Activated naive CD4-positive, alpha-beta T cell treated with anti-CD3 and anti-CD28 coated beads, Interleukin-2, amount 50 U/mL, for 24 hours (primary cell): ENCODE data around the gene CD300LF.

ENCODE experiments used
- H3K27ac Mint-ChIP-seq: one replicate; pipeline ENCODE4 v1.8.0; 2021; ENCODE audit warnings: mild to moderate bottlenecking, mixed read lengths
- H3K27me3 Mint-ChIP-seq: one replicate; pipeline ENCODE4 v1.8.0; 2021; ENCODE audit warnings: mixed read lengths
- H3K36me3 Mint-ChIP-seq: one replicate; pipeline ENCODE4 v1.8.0; 2021; ENCODE audit warnings: mixed read lengths
- H3K4me1 Mint-ChIP-seq: one replicate; pipeline ENCODE4 v1.8.0; 2021; ENCODE audit warnings: mixed read lengths
- H3K4me3 Mint-ChIP-seq: one replicate; pipeline ENCODE4 v1.8.0; 2021; ENCODE audit warnings: mild to moderate bottlenecking, mixed read lengths
- H3K9me3 Mint-ChIP-seq: one replicate; pipeline ENCODE4 v1.8.0; 2021; ENCODE audit warnings: mixed read lengths

CD300LF gene

DNA sequence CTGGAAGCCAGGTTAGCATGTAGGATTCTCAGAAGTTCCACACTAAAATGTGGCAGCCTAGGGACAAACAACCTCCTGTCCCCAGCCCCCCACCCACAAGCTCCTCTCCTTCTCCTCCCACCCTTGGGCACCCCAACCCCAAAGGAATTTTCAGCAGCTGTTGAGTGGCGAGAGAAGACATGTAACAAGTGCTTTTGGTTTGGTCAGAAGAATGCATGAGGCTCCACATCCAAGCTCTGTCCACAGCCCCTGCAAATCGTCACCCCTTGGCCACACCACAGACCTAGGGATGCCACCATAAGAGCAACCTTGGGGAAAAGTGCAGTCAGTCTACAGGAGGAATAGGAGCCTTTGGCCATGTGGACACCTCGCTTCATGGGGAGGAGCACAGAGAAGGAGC lies 12.4 kb upstream of the CD300LF start:
- Mint-ChIP-seq H3K36me3 (no peaks in the 10 kb centered on the region), H3K9me3 (no peaks in the 10 kb centered on the region), H3K4me1 (no peaks in the 10 kb centered on the region), H3K27me3 (no peaks in the 10 kb centered on the region), H3K4me3 (no peak overlapping the region), H3K27ac (no peak overlapping the region)

DNA sequence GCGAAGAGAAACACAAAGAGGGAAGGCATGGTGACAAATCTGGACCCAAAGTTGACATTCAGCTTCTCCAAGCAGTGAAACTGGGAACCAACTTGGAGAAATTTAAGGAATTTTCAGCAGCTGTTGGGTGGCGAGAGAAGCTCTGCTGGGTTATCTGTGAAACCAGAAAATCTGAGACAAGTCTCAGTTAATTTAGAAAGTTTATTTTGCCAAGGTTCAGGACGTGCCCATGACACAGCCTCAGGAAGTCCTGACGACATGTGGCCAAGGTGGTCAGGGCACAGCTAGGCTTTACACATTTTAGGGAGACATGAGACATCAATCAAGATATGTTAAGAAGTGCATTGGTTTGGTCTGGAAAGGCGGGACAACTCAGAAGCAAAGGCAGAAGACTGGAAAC lies 11.2 kb upstream of the CD300LF start:
- no peak overlapping the region for H3K4me3 Mint-ChIP-seq

DNA sequence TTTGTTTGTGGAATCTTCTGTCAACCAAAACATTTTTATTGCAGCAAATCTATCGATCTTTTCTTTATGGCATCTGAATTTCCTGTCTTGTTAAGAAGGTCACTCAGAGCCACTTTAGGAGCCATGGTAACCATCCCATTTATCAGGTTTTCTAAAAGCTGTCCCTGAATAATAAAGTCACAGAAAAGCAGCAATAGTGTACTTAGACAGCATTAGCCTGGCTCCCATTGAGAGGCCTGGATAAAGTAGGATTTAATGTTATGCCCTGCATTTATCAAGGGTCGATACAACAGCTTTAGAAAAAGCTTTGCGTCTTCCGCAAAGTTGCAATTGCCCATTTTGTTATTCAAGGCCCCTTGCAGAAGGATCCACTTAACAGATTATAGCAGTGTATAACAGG lies 10.1 kb upstream of the CD300LF start:
- Mint-ChIP-seq H3K9me3 (no peaks in the 10 kb centered on the region), H3K36me3 (no peaks in the 10 kb centered on the region), H3K27me3 (no peaks in the 10 kb centered on the region), H3K27ac (no peak overlapping the region), H3K4me3 (no peak overlapping the region), H3K4me1 (no peaks in the 10 kb centered on the region)

More for the DNA sequence above, 11.2 kb upstream of the CD300LF start:
- Mint-ChIP-seq H3K27ac (no peak overlapping the region), H3K27me3 (no peaks in the 10 kb centered on the region), H3K9me3 (no peaks in the 10 kb centered on the region), H3K4me1 (no peaks in the 10 kb centered on the region), H3K36me3 (no peaks in the 10 kb centered on the region)

DNA sequence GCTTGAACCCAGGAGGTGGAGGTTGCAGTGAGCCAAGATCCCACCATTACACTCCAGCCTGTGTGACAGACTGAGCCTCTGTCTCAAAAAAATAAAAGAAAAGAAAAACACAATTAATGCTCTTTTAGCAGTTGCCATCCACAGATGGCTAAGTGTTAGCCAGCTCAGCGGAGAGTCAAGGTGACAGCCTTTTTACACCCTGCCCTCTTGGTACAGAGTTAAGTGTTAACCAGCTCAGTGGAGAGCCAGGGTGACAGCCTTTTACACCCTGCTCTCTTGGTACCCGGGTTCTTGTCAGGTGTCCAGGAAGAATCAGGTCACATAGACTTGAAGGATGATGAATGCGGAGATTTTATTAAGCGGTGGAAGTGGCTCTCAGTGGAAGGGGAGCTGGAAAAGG lies 7.8 kb upstream of the CD300LF start:
- no peak overlapping the region for H3K4me3 Mint-ChIP-seq
- H3K27ac Mint-ChIP-seq, result no peak overlapping the region
- no peaks in the 10 kb centered on the region for H3K27me3 Mint-ChIP-seq
- H3K4me1 Mint-ChIP-seq, result no peaks in the 10 kb centered on the region
- no peaks in the 10 kb centered on the region for H3K9me3 Mint-ChIP-seq
- no peaks in the 10 kb centered on the region for H3K36me3 Mint-ChIP-seq

DNA sequence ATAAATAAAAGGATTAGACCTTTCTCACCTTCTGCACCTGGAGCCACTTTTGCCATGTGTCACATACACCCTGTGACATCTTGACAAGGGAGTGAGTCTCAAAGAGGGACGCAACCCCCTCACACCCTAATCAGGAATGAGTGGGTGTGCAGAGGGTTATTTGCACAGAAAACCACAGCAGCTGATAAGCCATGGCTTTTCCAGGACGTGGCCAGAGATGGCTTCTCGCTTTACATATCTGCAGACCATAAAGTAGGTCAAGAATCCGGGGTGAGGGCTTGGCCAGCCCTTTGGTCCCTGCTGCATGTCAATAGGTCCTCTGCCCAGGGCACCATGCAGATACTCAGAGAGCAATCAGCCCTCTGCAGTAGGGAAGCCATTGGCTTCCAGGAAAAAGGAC lies 2.4 kb upstream of the CD300LF start:
- Mint-ChIP-seq H3K27me3 (no peaks in the 10 kb centered on the region), H3K4me1 (peaks cover 6% of the 10 kb centered on the region), H3K9me3 (no peaks in the 10 kb centered on the region)

DNA sequence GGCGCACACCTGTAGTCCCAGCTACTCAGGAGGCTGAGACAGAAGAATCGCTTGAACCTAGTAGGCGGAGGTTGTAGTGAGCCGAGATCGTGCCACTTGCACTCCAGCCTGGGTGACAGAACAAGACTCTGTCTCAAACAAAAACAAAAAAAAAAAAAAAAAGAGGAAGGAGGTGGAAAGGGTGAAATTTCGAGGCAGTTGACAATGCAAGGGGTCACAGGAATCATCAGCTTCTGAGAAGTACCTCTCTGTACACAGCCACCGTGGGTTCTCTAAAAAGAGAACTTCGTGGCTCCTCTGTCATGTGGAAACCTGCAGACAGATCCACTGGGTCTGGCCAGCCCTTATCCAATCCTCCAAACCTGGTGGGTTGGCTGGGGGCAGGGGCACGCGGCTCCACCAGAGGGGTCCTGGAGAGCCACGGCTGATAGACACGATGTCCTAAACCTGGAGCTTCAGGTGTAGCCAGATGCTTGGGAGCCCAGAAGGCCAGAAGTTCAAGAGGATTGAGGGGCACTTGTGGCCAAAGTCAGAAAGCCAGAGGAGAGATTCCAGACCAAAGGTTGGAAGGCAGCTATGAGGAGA lies 540 bp upstream of the CD300LF start:
- H3K36me3 Mint-ChIP-seq, result peaks cover 2% of the 10 kb centered on the region
- H3K4me1 Mint-ChIP-seq, result peaks cover 6% of the 10 kb centered on the region
- H3K27ac Mint-ChIP-seq, result no peak overlapping the region
- H3K9me3 Mint-ChIP-seq, result no peaks in the 10 kb centered on the region
- no peak overlapping the region for H3K4me3 Mint-ChIP-seq
- no peaks in the 10 kb centered on the region for H3K27me3 Mint-ChIP-seq

More for the DNA sequence above, 2.4 kb upstream of the CD300LF start:
- Mint-ChIP-seq H3K4me3 (no peak overlapping the region), H3K27ac (no peak overlapping the region), H3K36me3 (peaks cover 2% of the 10 kb centered on the region)

DNA sequence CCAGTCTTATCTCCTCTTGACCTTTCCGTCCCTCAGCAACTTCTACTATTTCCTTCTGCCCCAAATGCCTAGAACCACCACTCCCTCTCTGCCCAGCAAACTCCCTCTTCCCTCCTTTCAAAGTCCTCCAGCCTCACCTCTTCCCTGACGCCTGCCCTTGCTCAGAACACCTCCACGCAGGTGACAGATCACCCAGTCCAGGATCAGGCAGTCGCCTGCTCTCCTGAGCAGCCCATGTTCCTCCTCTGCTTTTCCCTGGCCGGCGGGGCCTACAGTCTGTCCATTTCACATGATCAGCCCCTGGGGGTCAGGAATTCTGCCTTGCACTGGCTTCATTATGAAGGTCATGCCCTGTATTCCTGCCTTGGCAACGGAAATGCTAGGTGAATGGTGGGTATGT lies 422 bp downstream of the CD300LF start:
- Mint-ChIP-seq H3K4me3 (no peak overlapping the region), H3K36me3 (peaks cover 2% of the 10 kb centered on the region), H3K27me3 (no peaks in the 10 kb centered on the region), H3K4me1 (peaks cover 6% of the 10 kb centered on the region), H3K27ac (peak overlapping the region; percentile 24), H3K9me3 (no peaks in the 10 kb centered on the region)

- H3K9me3 Mint-ChIP-seq, result no peaks in the 10 kb centered on the region
- no peak overlapping the region for H3K27ac Mint-ChIP-seq
Observed at GRCh38 chr17:74711058-74711824, 1.5 kb downstream of the CD300LF start.

DNA sequence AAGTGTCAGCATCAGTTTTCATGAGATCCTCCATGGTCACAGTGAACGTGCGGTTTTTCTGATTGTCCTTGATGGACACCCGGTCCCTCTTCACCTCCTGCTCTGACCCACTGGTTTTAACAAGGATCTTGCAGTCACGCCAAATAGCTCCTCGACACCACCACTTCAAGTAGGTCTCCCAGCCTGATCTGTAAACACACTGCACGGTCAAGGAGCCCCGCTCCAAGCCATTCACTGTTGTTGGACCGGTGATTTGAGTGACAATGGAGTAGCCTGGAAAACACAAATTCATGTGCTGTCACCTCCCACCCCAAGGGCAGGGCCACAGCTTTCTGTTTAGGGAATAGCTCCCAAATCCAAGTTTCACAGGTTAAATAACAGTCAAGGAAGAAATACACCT lies 8.2 kb downstream of the CD300LF start:
- no peaks in the 10 kb centered on the region for H3K9me3 Mint-ChIP-seq
- H3K27me3 Mint-ChIP-seq, result no peaks in the 10 kb centered on the region
- H3K36me3 Mint-ChIP-seq, result no peaks in the 10 kb centered on the region
- H3K4me1 Mint-ChIP-seq, result no peaks in the 10 kb centered on the region
- H3K4me3 Mint-ChIP-seq, result no peak overlapping the region
- no peak overlapping the region for H3K27ac Mint-ChIP-seq

More at GRCh38 chr17:74711058-74711824, 1.5 kb downstream of the CD300LF start:
- Mint-ChIP-seq H3K27me3 (no peaks in the 10 kb centered on the region), H3K4me1 (peaks cover 6% of the 10 kb centered on the region), H3K36me3 (peaks cover 2% of the 10 kb centered on the region), H3K4me3 (no peak overlapping the region)

- H3K4me3 Mint-ChIP-seq, result no peak overlapping the region
- no peaks in the 10 kb centered on the region for H3K36me3 Mint-ChIP-seq
- H3K27ac Mint-ChIP-seq, result no peak overlapping the region
Observed at GRCh38 chr17:74703311-74703710, 9.4 kb downstream of the CD300LF start.

GRCh38 chr17:74702116-74702871 lies 10.4 kb downstream of the CD300LF start:
- Mint-ChIP-seq H3K4me3 (no peak overlapping the region), H3K4me1 (no peaks in the 10 kb centered on the region), H3K27ac (peak overlapping the region; percentile 14), H3K36me3 (no peaks in the 10 kb centered on the region), H3K9me3 (no peaks in the 10 kb centered on the region), H3K27me3 (no peaks in the 10 kb centered on the region)

More at GRCh38 chr17:74703311-74703710, 9.4 kb downstream of the CD300LF start:
- Mint-ChIP-seq H3K9me3 (no peaks in the 10 kb centered on the region), H3K4me1 (no peaks in the 10 kb centered on the region), H3K27me3 (no peaks in the 10 kb centered on the region)

GRCh38 chr17:74699236-74699635 lies 13.5 kb downstream of the CD300LF start:
- Mint-ChIP-seq H3K36me3 (no peaks in the 10 kb centered on the region), H3K27ac (no peak overlapping the region), H3K9me3 (no peaks in the 10 kb centered on the region), H3K4me1 (no peaks in the 10 kb centered on the region), H3K4me3 (no peak overlapping the region), H3K27me3 (no peaks in the 10 kb centered on the region)

GRCh38 chr17:74698069-74698468 lies 14.7 kb downstream of the CD300LF start:
- H3K4me1 Mint-ChIP-seq, result no peaks in the 10 kb centered on the region
- no peaks in the 10 kb centered on the region for H3K27me3 Mint-ChIP-seq
- H3K36me3 Mint-ChIP-seq, result no peaks in the 10 kb centered on the region
- H3K4me3 Mint-ChIP-seq, result no peak overlapping the region
- H3K27ac Mint-ChIP-seq, result no peak overlapping the region
- H3K9me3 Mint-ChIP-seq, result no peaks in the 10 kb centered on the region

DNA sequence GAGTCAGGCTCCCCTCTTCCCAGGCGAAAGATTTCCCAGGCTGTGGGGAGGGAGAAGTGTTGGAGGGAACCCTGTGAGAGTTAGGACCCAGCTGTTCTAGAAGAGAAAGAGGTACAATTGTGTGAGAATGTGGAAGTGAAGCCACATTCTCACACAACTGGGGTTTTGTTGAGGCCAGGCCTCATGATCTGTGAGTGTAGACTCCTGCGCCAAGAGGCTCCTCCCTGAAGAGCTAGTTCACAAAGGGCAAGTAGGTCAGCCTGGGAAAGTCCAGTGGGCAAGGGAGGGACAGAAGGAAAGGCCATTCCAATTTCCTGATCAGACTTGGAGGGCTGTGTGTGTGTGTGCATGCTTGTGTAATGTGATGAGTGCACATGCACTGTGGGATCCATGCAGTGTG lies 15.2 kb downstream of the CD300LF start:
- Mint-ChIP-seq H3K27me3 (no peaks in the 10 kb centered on the region), H3K27ac (no peak overlapping the region), H3K36me3 (no peaks in the 10 kb centered on the region), H3K9me3 (no peaks in the 10 kb centered on the region), H3K4me1 (no peaks in the 10 kb centered on the region), H3K4me3 (no peak overlapping the region)

DNA sequence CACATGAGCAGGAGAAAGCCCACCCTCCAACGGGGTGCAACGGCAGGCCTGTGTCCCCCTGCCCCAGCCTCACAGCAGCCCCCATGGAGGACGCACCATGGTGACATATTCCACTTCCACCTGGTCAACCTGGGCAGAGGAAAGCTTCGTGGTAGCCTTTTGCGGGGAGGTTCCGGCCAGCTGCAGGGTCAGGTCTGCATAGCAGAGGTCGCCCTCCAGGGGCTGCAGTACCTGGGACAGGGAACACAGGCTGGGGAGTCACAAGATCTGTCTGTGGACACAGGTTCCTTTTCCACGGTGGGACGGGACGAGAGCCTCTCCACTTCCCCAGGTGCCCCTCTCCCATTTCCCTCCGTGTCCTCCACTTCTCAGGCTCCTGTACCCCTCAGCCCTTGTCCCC lies 17.1 kb downstream of the CD300LF start:
- H3K27ac Mint-ChIP-seq, result no peak overlapping the region
- no peaks in the 10 kb centered on the region for H3K4me1 Mint-ChIP-seq

GRCh38 chr17:74694081-74694480 lies 18.6 kb downstream of the CD300LF start:
- H3K27ac Mint-ChIP-seq, result peak overlapping the region; percentile 47
- no peak overlapping the region for H3K4me3 Mint-ChIP-seq
- H3K4me1 Mint-ChIP-seq, result no peaks in the 10 kb centered on the region
- H3K36me3 Mint-ChIP-seq, result no peaks in the 10 kb centered on the region
- no peaks in the 10 kb centered on the region for H3K9me3 Mint-ChIP-seq
- H3K27me3 Mint-ChIP-seq, result no peaks in the 10 kb centered on the region

More for the DNA sequence above, 17.1 kb downstream of the CD300LF start:
- H3K27me3 Mint-ChIP-seq, result no peaks in the 10 kb centered on the region
- H3K9me3 Mint-ChIP-seq, result no peaks in the 10 kb centered on the region
- no peaks in the 10 kb centered on the region for H3K36me3 Mint-ChIP-seq
- H3K4me3 Mint-ChIP-seq, result no peak overlapping the region
